ENCODE measurements around the gene SEPTIN14. TPM values are rescaled to one million over a fixed set of nuclear protein-coding genes. Genes with fewer than 3 reads are reported as not detected.

The SEPTIN14 gene
- total and polyA plus RNA-seq, 2 of the 4 experiments (the other 2 are of a cell fraction): not detected

DNA sequence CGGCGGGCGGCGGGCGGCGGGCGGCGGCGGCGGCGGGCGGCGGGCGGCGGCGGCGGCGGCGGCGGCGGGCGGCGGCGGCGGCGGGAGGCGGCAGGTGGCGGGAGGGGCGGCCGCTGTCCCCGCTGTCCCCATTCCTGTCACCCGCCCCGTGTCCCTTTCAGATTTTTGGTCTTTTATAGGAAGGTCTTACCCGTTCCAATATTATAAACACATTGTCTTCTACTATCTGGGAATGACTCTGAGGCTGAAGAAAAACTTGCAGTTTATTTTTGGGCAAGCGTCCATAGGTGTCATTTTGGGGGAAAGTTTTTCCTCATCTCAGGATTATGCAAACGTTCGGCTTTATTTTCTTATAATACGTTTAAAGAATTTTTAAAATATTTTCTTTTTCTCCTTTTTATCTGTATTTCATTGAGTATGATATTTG lies 25.3 kb upstream of the SEPTIN14 start:
- dilution Hi-C loops (cut with HindIII; ENCODE audit: low sequenced_read_pairs, unreplicated experiment): no loop called here
- Histone ChIP-seq H4K91ac (ENCODE audit: insufficient read depth, low read depth, low read length) (no peak overlapping the region), H3K4ac (ENCODE audit: low read depth, low read length) (no peak overlapping the region), H2AK9ac (replicated peaks; ENCODE audit: low read depth, low read length, poor library complexity) (no peak overlapping the region), H3K9me3 (ENCODE audit: control insufficient read depth, insufficient read depth, low read length) (no peaks in the 10 kb centered on the region), H3K27me3 (ENCODE audit: control insufficient read depth, insufficient read depth, low read length) (no peaks in the 10 kb centered on the region), H3K9ac (ENCODE audit: low read depth, low read length) (peak overlapping the region; percentile 67; the same call in 1 of the 2 replicates), H3K36me3 (ENCODE audit: control insufficient read depth, insufficient read depth, low read length) (no peaks in the 10 kb centered on the region), H3K4me2 (ENCODE audit: low read depth, low read length) (peak overlapping the region; percentile 85), H2BK5ac (ENCODE audit: low read depth, low read length, poor library complexity, severe bottlenecking) (no peak overlapping the region), H2BK15ac (ENCODE audit: low read depth, low read length) (no peak overlapping the region), H3K18ac (ENCODE audit: low read depth, low read length) (no peak overlapping the region), H4K20me1 (ENCODE audit: insufficient read depth, low read length) (no peaks in the 10 kb centered on the region), H4K5ac (ENCODE audit: low read depth, low read length) (no peak overlapping the region), H3K23ac (ENCODE audit: low read depth, low read length) (no peak overlapping the region), H2BK120ac (ENCODE audit: low read depth, low read length) (no peak overlapping the region), H3K56ac (ENCODE audit: extremely low read depth, insufficient read depth, low read length) (peak overlapping the region; percentile 59; the same call in 1 of the 2 replicates), H3K14ac (replicated peaks; ENCODE audit: low read depth, low read length) (no peak overlapping the region), H4K8ac (ENCODE audit: low read depth in 2 of 2, low read length in 2 of 2) (no peak overlapping the region), H2AK5ac (ENCODE audit: low read depth, low read length) (no peak overlapping the region), H3K79me1 (ENCODE audit: low read depth in 1 of 2, low read length in 2 of 2) (no peaks in the 10 kb centered on the region; a peak in 1 of 4 replicates), H3K4me1 (ENCODE audit: control insufficient read depth, insufficient read depth, low read length) (no peaks in the 10 kb centered on the region), H3K27ac (ENCODE audit: insufficient read depth, low read length) (no peak overlapping the region), H3K9me1 (ENCODE audit: insufficient read depth, low read length) (peaks cover 3% of the 10 kb centered on the region; the same call in 1 of the 2 replicates), H3K4me3 (ENCODE audit: insufficient read depth, low read depth, low read length) (peak overlapping the region; percentile 66), H2AFZ (replicated peaks; ENCODE audit: low read length, poor library complexity) (peak overlapping the region; percentile 77), H2BK20ac (ENCODE audit: low read depth, low read length) (no peak overlapping the region)
- no TSS peak for BruUV-seq (replicated peaks)
- in situ Hi-C loops (cut with MboI; ENCODE audit: low sequenced_read_pairs): no loop called here
- no peak for DNase-seq
- intact Hi-C loops (cut with micrococcal nuclease): loop anchor here (5.0 kb wide), 1 partner anchor 64 kb away; the partner anchor contains the start of gene MRPS17
- ChIA-PET POLR2A (ENCODE audit: unreplicated experiment) (no interaction called here), CTCF (no interaction called here)
- ATAC-seq (ENCODE audit: low read depth): no peak
- no CpG with 5 or more reads among the region's 38 CpGs for WGBS, 2 experiments (ENCODE audit: extremely low coverage in 2 of 2, insufficient read length in 1 of 2)
- TF ChIP-seq MAZ (IDR thresholded peaks at IDR 0.05; ENCODE audit: borderline replicate concordance, low read depth, low read length) (no peak), RFX5 (IDR thresholded peaks at IDR 0.05; ENCODE audit: low read depth, low read length) (no peak), USF2 (IDR thresholded peaks at IDR 0.05; ENCODE audit: low read depth, low read length) (no peak), BHLHE40 (IDR thresholded peaks at IDR 0.05; ENCODE audit: low read depth, low read length) (no peak), RCOR1 (IDR thresholded peaks at IDR 0.05; ENCODE audit: insufficient replicate concordance, low read length) (no peak)
